ENCODE results near the gene PLXNA2. TPM values are rescaled to one million over a fixed set of nuclear protein-coding genes. Genes with fewer than 3 reads are reported as not detected.

The PLXNA2 gene
- total RNA-seq, 1 experiment from 2014 or later = 0.89 TPM

- TF ChIP-seq ATF3 (IDR thresholded peaks at IDR 0.05) = no peak
- no peak for TF ChIP-seq ZBTB33 (IDR thresholded peaks at IDR 0.05; ENCODE audit: extremely low read depth, insufficient replicate concordance, low read length)
- TF ChIP-seq JUND (IDR thresholded peaks at IDR 0.05) = no peak
- TF ChIP-seq REST (IDR thresholded peaks at IDR 0.05; ENCODE audit: low read depth) = no peak
Measured at GRCh38 chr1:208241512-208241911, 2.7 kb downstream of the PLXNA2 start (continued).

GRCh38 chr1:208240662-208241355, 3.4 kb downstream of the PLXNA2 start:
- H3K4me1 ChIP-seq (ENCODE audit: control insufficient read depth in 1 of 2, insufficient read depth in 2 of 2, low read length in 2 of 2) = peaks cover 9 to 18% of the 10 kb centered on the region in 2 experiments; a peak in 3 of 4 replicates
- H4K20me1 ChIP-seq (ENCODE audit: insufficient read depth) = no peaks in the 10 kb centered on the region
- no peaks in the 10 kb centered on the region for H3K9me2 ChIP-seq (ENCODE audit: insufficient read depth)
- H3K79me2 ChIP-seq (ENCODE audit: insufficient read depth, low read length) = no peaks in the 10 kb centered on the region
- peaks cover 59% of the 10 kb centered on the region for H3K27me3 ChIP-seq (ENCODE audit: insufficient read depth, low read length)
- ChIA-PET POLR2A (no interaction called here), CTCF (interaction anchor here (1.9 to 5.1 kb wide), 3 partner anchors 109 to 248 kb away, joined by 5 to 25 read pairs (median 6); no protein-coding TSS in a partner anchor), RAD21 (ENCODE audit: low non-redundant PET in 1 of 2, low total read pairs in 2 of 2, uncharacterized antibody in 2 of 2, unreplicated experiment in 2 of 2) (no interaction called here)
- H3K4me2 ChIP-seq (ENCODE audit: low read length) = no peak overlapping the region
- no peak overlapping the region for H3K27ac ChIP-seq (ENCODE audit: low read depth, low read length)
- BruUV-seq (replicated peaks) = no TSS peak
- no peak overlapping the region for H3K4me3 ChIP-seq (replicated peaks in 1 of 2; ENCODE audit: low read depth in 1 of 2, low read length in 2 of 2)
- H3K9ac ChIP-seq (ENCODE audit: low read length) = no peak overlapping the region
- H3K36me3 ChIP-seq (ENCODE audit: control insufficient read depth in 1 of 2, insufficient read depth in 2 of 2, low read length in 2 of 2) = no peaks in the 10 kb centered on the region
- H2AFZ ChIP-seq (ENCODE audit: low read depth, low read length, poor library complexity, severe bottlenecking) = no peak overlapping the region
- no peak for DNase-seq (ENCODE audit: low read depth, low spot score)
- no peak for ATAC-seq
- H3K9me3 ChIP-seq (ENCODE audit: control insufficient read depth in 1 of 2, insufficient read depth in 1 of 2, low read depth in 1 of 2, low read length in 2 of 2) = no peaks in the 10 kb centered on the region
- intact Hi-C loops (cut with micrococcal nuclease) = no loop called here
- no peak for TF ChIP-seq RAD21 (IDR thresholded peaks at IDR 0.05; ENCODE audit: low read depth)
- no peak for TF ChIP-seq ELF1 (IDR thresholded peaks at IDR 0.05; ENCODE audit: borderline replicate concordance, low read depth)
- no peak for TF ChIP-seq POLR2AphosphoS5 (IDR thresholded peaks at IDR 0.05; ENCODE audit: low read depth, low read length)
- TF ChIP-seq ZNF274 (IDR thresholded peaks at IDR 0.05; ENCODE audit: low read depth, low read length) = no peak
- no peak for TF ChIP-seq CEBPB (IDR thresholded peaks at IDR 0.05; ENCODE audit: low read depth)
- no peak for TF ChIP-seq REST (IDR thresholded peaks at IDR 0.05; ENCODE audit: low read depth)
- no peak for TF ChIP-seq ZFX (IDR thresholded peaks at IDR 0.05)
- no peak for TF ChIP-seq MAX (IDR thresholded peaks at IDR 0.05)
- TF ChIP-seq SIN3A (IDR thresholded peaks at IDR 0.05; ENCODE audit: low read depth) = no peak
- no peak for TF ChIP-seq CBX3 (IDR thresholded peaks at IDR 0.05; ENCODE audit: low read depth)

All from HCT116 (cell line).